Esophagus squamous epithelium (tissue), 5 donors: ENCODE data around the gene LEPROT. TPM values are rescaled to one million over a fixed set of nuclear protein-coding genes. Genes with fewer than 3 reads are reported as not detected.

Experiments used
- DNase-seq: peaks from one replicate; lab custom pipeline; 2025; lab: John Stamatoyannopoulos, UW
- H3K27ac ChIP-seq, 4 donors: fragments of 200-600 bp; sonication (generic); one replicate each; pipeline ENCODE4 v1.5.1; 2016 to 2019; ENCODE audit warnings: mild to moderate bottlenecking in 1 of 4
- H3K27me3 ChIP-seq, 4 donors: fragments of 200-600 bp; sonication (generic); 1 replicate in 3 of 4; 2 replicates in 1 of 4; pipeline versions ENCODE4 v1.5.1 to v1.6.0; 2017 to 2021; ENCODE audit warnings: antibody characterized with exemption in 1 of 4
- H3K36me3 ChIP-seq, 3 donors: fragments of 200-600 bp; sonication (generic); one replicate each; pipeline ENCODE4 v1.5.1; 2016 to 2019
- H3K4me1 ChIP-seq, 3 donors: fragments of 200-600 bp; sonication (generic); one replicate each; pipeline ENCODE4 v1.5.1; 2017 to 2019
- H3K4me3 ChIP-seq, 4 donors: fragments of 200-600 bp; sonication (generic); 1 replicate in 3 of 4; 2 replicates in 1 of 4; pipeline ENCODE4 v1.5.1; 2016 to 2019; ENCODE audit warnings: mild to moderate bottlenecking in 2 of 4, moderate library complexity in 1 of 4
- H3K9me3 ChIP-seq, 3 donors: fragments of 200-600 bp; sonication (generic); one replicate each; pipeline ENCODE4 v1.5.1; 2016 to 2019
- CTCF ChIP-seq, 6 experiments: fragments of 450-650 bp in 4 of 6; fragments of 200-600 bp in 2 of 6; sonication (generic) in 2 of 6; IDR thresholded peaks; one replicate each; pipeline ENCODE4 v1.5.1; 2016 to 2019; ENCODE audit warnings: antibody characterized with exemption in 6 of 6, mild to moderate bottlenecking in 4 of 6, moderate library complexity in 4 of 6
- POLR2A ChIP-seq, 4 donors: fragments of 450-650 bp; IDR thresholded peaks; one replicate each; pipeline ENCODE4 v1.6.1; 2017; ENCODE audit warnings: antibody characterized with exemption in 4 of 4, mild to moderate bottlenecking in 4 of 4, moderate library complexity in 3 of 4
- WGBS, 2 donors: methylation state at CpG; one replicate each; pipeline ENCODE4 v1.1.5; 2018; 5-methylcytosine and 5-hydroxymethylcytosine counted together
- intact Hi-C: fragments of 100-400 bp; cut with DNase I; formaldehyde crosslinking; loops from one replicate; pipeline ENCODE4 v1.15.0; 2022
- total RNA-seq, 4 donors: library from RNA; depleted of rRNA; stranded (reverse); fragments of >200 nt; gene quantifications; one replicate each; pipeline ENCODE4 v1.1.0, GENCODE V29; 2016
- donor health status: DM: yes; HTN: yes; CAD: no.

The LEPROT gene
- total RNA-seq, 4 donors from 2014 or later = 29.7 to 56.9 (median 42.9) TPM

GRCh38 chr1:65429078-65429477 is 8.6 kb downstream of the LEPROT start:
- intact Hi-C loops = no loop called here
- Histone ChIP-seq H3K4me1 (peaks cover 0 to 53% (median 29%) of the 10 kb centered on the region in 3 donors), H3K27me3 (no peaks in the 10 kb centered on the region), H3K4me3 (no peak overlapping the region), H3K36me3 (peaks cover 8 to 77% (median 9%) of the 10 kb centered on the region in 3 donors), H3K9me3 (no peaks in the 10 kb centered on the region), H3K27ac (peak overlapping the region in 3 of 4 donors; percentile 69 to 75 (median 73))
- WGBS, 2 donors = 85 to 93% methylated on average over 2 of the region's 2 CpGs
- DNase-seq = no peak
- TF ChIP-seq CTCF (IDR thresholded peaks at IDR 0.05) = no peak
- TF ChIP-seq POLR2A (IDR thresholded peaks at IDR 0.05) = no peak

GRCh38 chr1:65429806-65430205 is 9.3 kb downstream of the LEPROT start:
- peak overlapping the region; percentile 57 to 75 (median 63) for H3K27ac ChIP-seq
- H3K27me3 ChIP-seq = no peaks in the 10 kb centered on the region
- no peak overlapping the region for H3K4me3 ChIP-seq
- TF ChIP-seq POLR2A (IDR thresholded peaks at IDR 0.05) (no peak), CTCF (IDR thresholded peaks at IDR 0.05) (no peak)
- no peaks in the 10 kb centered on the region for H3K9me3 ChIP-seq
- H3K36me3 ChIP-seq = peaks cover 8 to 84% (median 9%) of the 10 kb centered on the region in 3 donors
- WGBS, 2 donors = 27 to 34% methylated on average over 7 of the region's 7 CpGs
- peaks cover 0 to 46% (median 23%) of the 10 kb centered on the region in 3 donors for H3K4me1 ChIP-seq
- intact Hi-C loops = no loop called here
- DNase-seq = no peak

- DNase-seq = no peak
- no peak overlapping the region for H3K4me3 ChIP-seq
- intact Hi-C loops = no loop called here
- H3K4me1 ChIP-seq = peaks cover 0 to 39% (median 18%) of the 10 kb centered on the region in 3 donors
- no peaks in the 10 kb centered on the region for H3K9me3 ChIP-seq
- TF ChIP-seq CTCF (IDR thresholded peaks at IDR 0.05) = peak in 5 of 6 experiments; percentile 18 to 56 (median 38)
- no peak for TF ChIP-seq POLR2A (IDR thresholded peaks at IDR 0.05)
- peaks cover 6 to 80% (median 8%) of the 10 kb centered on the region in 3 donors for H3K36me3 ChIP-seq
- WGBS, 2 donors = 0 to 34% methylated on average over 1 of the region's 1 CpG
- no peaks in the 10 kb centered on the region for H3K27me3 ChIP-seq
- peak overlapping the region; percentile 57 to 75 (median 67) for H3K27ac ChIP-seq
Observed at GRCh38 chr1:65431111-65431705, 10.7 kb downstream of the LEPROT start.

- no peaks in the 10 kb centered on the region for H3K9me3 ChIP-seq
- H3K36me3 ChIP-seq = peaks cover 0 to 63% (median 0%) of the 10 kb centered on the region in 3 donors
- 80 to 82% methylated on average over 8 of the region's 8 CpGs for WGBS, 2 donors
- intact Hi-C loops = no loop called here
- no peak overlapping the region for H3K4me3 ChIP-seq
- H3K27me3 ChIP-seq = no peaks in the 10 kb centered on the region
- no peak for DNase-seq
- no peak overlapping the region for H3K27ac ChIP-seq
- peaks cover 0 to 39% (median 18%) of the 10 kb centered on the region in 3 donors for H3K4me1 ChIP-seq
- TF ChIP-seq POLR2A (IDR thresholded peaks at IDR 0.05) = no peak
- TF ChIP-seq CTCF (IDR thresholded peaks at IDR 0.05) = no peak
Observed at GRCh38 chr1:65432918-65433317, 12.4 kb downstream of the LEPROT start.

GRCh38 chr1:65434255-65434654 is 13.8 kb downstream of the LEPROT start:
- Histone ChIP-seq H3K27me3 (no peaks in the 10 kb centered on the region), H3K36me3 (peaks cover 0 to 50% (median 0%) of the 10 kb centered on the region in 3 donors), H3K4me1 (peaks cover 0 to 34% (median 18%) of the 10 kb centered on the region in 3 donors), H3K9me3 (no peaks in the 10 kb centered on the region), H3K4me3 (no peak overlapping the region), H3K27ac (no peak overlapping the region)
- intact Hi-C loops = no loop called here
- 93 to 96% methylated on average over 1 of the region's 1 CpG for WGBS, 2 donors
- TF ChIP-seq POLR2A (IDR thresholded peaks at IDR 0.05) (no peak), CTCF (IDR thresholded peaks at IDR 0.05) (peak in 3 of 6 experiments; percentile 4 to 14 (median 10))
- no peak for DNase-seq
